Adrenal gland (tissue), 5 donors: ENCODE results near the gene MYO1A.

Experiments used
- POLR2A ChIP-seq, 2 donors: fragments of 450-650 bp; IDR thresholded peaks; one replicate each; pipeline ENCODE4 v1.6.1; 2017; ENCODE audit warnings: antibody characterized with exemption in 2 of 2, mild to moderate bottlenecking in 2 of 2, moderate library complexity in 1 of 2
- TF ChIP-seq, protein P1 (sequence below), 6 experiments: fragments of 450-650 bp in 4 of 6; fragments of 200-600 bp in 2 of 6; sonication (generic) in 1 of 6; IDR thresholded peaks; 1 replicate in 5 of 6; 2 replicates in 1 of 6; pipeline versions ENCODE4 v1.5.1 to v1.8.0; 2016 to 2021; ENCODE audit warnings: antibody characterized with exemption in 6 of 6, mild to moderate bottlenecking in 2 of 6, moderate library complexity in 1 of 6
- donor health status: DM: no; HTN: no; CAD: no.

DNA sequence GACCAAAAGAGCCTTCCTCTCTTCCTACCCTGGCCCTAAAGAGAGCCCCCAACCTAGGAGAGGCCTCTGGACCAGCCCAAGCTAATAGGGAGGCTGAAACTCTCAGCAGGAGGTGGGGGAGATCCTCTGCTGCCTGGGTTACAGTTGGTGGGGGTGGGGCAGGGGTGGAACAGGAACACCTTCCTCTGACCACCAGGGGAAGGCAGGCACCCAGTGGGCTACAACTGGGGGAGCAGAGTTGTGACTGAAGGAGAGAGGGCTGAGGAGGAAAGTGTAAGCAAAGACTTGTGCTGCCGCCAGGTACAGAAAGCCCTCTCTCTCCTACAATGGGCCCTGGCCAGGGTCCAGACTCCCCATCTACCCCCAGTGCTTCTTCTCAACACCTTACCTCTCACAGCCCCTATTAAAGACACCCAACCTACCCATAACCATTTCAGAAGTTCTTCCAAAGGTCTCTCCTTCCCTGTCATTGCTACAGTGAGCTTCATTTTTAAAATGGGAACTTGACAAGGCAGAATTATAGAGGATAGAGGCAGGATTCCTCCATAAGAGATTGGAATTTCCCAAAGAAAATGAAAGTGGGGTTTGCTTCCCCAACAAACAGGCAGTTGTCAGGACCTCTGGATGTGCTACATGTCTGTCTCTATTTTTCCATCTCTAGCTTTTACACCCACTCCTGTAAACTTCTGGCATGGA lies 1.4 kb downstream of the MYO1A start:
- TF ChIP-seq, protein P1, sequence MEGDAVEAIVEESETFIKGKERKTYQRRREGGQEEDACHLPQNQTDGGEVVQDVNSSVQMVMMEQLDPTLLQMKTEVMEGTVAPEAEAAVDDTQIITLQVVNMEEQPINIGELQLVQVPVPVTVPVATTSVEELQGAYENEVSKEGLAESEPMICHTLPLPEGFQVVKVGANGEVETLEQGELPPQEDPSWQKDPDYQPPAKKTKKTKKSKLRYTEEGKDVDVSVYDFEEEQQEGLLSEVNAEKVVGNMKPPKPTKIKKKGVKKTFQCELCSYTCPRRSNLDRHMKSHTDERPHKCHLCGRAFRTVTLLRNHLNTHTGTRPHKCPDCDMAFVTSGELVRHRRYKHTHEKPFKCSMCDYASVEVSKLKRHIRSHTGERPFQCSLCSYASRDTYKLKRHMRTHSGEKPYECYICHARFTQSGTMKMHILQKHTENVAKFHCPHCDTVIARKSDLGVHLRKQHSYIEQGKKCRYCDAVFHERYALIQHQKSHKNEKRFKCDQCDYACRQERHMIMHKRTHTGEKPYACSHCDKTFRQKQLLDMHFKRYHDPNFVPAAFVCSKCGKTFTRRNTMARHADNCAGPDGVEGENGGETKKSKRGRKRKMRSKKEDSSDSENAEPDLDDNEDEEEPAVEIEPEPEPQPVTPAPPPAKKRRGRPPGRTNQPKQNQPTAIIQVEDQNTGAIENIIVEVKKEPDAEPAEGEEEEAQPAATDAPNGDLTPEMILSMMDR (IDR thresholded peaks at IDR 0.05) = no peak
- no peak for TF ChIP-seq POLR2A (IDR thresholded peaks at IDR 0.05)
